Stimulated activated naive CD4-positive, alpha-beta T cell treated with Interleukin-2 at 50 U/mL for 16 hours (primary cell): ENCODE measurements around the gene PCDHA10.

Source experiments
- DNase-seq: peaks from one replicate; lab custom pipeline; 2025; lab: John Stamatoyannopoulos, UW

PCDHA10 gene

GRCh38 chr5:140882591-140882899 is 26.8 kb downstream of the PCDHA10 start:
- DNase-seq = no peak

DNA sequence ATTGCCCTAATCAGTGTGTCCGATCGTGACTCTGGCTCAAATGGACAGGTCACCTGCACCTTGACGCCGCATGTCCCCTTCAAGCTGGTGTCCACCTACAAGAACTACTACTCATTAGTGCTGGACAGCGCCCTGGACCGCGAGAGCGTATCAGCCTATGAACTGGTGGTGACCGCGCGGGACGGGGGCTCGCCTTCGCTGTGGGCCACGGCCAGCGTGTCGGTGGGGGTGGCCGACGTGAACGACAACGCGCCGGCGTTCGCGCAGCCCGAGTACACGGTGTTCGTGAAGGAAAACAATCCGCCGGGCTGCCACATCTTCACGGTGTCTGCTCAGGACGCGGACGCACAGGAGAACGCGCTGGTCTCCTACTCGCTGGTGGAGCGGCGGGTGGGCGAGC is 27.7 kb downstream of the PCDHA10 start:
- DNase-seq = no peak

- no peak for DNase-seq
These were observed 28.4 kb downstream of the PCDHA10 start for GRCh38 chr5:140883927-140884697.

DNA sequence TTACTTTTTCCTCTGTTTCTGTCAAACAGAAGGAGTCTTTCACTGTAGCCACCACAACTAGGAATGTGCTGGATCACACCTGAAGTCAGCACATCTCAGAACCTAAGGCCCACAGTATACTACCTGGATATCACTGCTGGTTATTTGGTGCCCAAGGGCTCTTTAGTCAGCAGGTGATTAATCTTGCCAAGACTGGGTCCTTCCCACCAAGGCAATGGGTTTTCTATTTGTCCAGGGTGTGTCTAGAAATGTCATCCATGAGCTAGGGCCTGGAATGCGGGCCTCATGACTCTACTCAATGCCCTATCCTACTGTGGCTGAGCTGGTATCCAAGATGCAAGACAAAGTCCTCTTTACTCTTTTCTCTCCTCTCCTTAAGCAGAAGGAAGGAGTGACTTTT is 60.6 kb downstream of the PCDHA10 start:
- DNase-seq = no peak
